GM19463 (cell line): ENCODE results near the gene ISCA2.
"Not testable (repeated sequence)": the region's sequence is repeated elsewhere in the genome, so short reads cannot be mapped to it uniquely, and the experiment has no call there.

ENCODE experiments used
- ATAC-seq: cut with Tn5 transposase; IDR thresholded peaks from one replicate; pipeline ENCODE4 v1.9.1; 2021; ENCODE audit warnings: mild to moderate bottlenecking, moderate library complexity; ENCODE audit not compliant: unreplicated experiment

Gene ISCA2, protein sequence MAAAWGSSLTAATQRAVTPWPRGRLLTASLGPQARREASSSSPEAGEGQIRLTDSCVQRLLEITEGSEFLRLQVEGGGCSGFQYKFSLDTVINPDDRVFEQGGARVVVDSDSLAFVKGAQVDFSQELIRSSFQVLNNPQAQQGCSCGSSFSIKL

DNA sequence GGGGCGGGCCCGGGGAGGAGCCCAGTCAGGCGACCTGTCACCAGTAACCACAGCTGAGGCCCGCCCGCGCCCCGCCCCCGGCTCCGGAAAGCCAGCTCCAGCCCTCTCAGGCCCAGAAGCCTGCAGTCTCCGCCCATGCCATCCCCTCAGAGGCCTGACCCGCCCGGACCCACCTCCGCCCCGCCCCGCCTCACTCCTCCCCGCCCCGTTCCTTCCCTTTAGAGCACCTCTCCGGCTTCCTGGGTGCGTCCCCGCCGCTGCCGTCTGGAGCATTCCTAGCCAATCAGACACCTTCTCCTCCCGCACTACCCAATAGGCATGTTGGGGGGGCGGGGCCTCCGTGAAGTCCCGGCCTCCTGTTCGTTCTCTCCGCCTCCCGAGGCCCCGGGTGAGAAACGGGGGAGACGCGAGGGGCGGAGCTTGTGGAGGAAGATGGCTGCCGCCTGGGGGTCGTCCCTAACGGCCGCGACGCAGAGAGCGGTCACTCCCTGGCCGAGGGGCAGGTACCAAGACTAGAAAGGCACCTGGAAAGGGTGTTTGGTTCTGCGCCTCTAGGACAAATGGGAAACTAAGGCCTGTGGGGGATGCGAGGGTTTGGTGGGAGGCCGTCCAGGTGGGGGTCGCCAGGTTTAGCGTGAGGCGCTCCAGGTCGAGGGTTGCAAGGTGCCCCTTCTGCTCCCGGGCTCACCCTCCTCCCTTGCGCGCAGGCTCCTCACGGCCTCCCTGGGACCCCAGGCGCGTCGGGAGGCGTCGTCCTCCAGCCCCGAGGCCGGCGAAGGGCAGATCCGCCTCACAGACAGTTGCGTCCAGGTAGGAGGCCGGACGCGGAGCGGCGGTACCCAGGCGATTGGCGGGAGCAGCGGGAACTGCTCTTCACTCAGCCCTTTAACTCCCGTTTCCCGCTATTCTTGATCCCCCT, at the start of gene ISCA2:
ISCA2 (plus strand) TSS at position 423 of the 919 bp plus-strand sequence; CDS start at position 433, 10 bp downstream.
- peak; percentile 85 for ATAC-seq

DNA sequence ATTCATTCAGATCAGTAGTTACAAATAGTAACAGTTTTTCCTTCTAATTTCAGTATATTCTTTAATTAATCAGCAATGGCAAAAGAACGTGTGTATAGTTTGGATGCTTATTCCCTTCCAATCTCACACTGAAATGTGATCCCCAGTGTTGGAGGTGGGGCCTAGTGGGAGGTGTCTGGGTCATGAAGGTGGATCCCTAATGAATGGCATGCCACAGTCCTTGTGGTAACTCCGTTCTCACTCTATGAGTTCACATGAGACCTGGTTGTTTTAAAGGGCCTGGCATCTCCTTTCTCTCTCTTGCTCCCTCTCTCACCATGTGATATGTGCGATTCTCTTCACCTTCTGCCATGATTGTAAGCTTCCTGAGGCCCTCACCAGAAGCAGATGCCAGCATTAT, 48.7 kb upstream of the ISCA2 start:
- ATAC-seq, result no peak

DNA sequence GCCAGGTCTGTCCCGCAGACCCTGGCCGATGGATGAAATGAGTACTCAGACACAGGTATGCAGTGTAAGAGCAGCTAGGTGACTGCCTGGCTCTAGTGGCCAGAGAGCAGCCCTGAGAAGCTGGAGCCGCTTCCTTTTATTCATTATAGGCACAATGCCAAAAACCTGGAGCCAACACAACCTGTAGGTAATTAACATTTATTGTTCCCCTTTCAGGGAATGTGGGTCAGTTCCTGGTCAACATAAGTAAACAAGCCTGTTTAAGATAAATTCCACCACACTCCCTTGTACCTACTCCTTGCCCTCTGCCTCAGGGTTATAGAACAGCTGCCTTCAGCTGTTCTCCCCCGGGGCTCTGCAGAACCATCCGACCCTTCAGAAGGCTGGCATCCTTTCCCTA, 39.2 kb upstream of the ISCA2 start:
- not testable (repeated sequence) for ATAC-seq

DNA sequence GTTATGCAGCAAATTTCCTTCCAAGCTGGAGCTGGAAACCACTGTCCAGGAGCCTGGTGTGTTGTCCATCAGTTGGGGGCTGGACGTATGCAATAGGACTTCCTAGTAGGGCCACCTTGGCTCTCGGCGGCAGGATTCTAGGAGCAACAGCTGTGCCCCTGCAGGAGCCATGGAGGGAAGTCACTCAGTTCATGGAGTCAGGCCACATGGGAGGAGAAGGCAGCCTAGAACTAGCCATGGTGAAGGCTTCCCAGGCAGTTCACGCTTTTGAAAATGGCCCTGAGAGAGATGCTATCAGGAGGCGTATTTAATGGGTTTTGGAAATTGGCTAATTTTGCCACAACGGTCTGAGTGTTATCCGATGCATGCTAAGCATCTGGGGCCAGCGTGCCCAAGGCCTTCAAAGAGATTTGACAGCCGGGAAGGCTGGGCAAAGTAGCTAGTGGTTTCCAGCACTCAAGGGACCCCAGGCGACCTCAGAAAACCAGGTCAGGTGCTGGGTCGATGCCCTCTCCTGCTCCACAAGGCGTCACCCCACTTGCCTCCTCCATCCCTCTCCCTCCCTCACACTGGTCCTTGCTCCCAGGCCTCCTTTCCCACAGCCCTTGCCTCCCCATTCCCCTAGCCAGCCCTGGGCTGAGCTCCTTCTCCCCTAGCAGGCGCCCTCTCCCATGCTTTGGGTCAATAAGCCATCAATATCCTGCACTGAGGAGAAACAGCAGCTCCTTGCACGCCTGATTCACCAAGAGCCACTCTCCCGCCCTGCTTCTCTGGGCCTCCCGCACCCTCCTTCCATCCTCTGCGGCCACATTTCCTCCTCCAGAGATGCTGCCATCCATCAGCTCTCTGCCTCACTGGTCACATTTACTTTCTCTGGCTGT, 36.6 kb upstream of the ISCA2 start:
- ATAC-seq, result no peak

DNA sequence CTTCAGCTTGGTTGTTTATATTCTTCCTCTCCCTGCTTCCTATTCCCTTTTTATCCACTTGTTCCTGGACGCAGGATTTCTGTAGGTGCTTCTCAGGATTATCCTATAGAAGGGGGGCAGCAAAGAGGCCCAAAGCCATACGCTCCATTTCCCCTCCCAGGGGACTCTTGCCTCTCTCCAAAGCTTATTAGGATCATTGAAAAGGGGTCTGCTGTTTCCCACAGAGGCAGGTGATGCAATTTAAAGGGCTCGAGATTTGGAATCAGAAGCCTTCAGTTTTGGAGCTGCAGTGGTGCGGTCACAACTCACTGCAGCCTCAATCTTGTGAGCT, 36.0 kb upstream of the ISCA2 start:
- ATAC-seq, result no peak

DNA sequence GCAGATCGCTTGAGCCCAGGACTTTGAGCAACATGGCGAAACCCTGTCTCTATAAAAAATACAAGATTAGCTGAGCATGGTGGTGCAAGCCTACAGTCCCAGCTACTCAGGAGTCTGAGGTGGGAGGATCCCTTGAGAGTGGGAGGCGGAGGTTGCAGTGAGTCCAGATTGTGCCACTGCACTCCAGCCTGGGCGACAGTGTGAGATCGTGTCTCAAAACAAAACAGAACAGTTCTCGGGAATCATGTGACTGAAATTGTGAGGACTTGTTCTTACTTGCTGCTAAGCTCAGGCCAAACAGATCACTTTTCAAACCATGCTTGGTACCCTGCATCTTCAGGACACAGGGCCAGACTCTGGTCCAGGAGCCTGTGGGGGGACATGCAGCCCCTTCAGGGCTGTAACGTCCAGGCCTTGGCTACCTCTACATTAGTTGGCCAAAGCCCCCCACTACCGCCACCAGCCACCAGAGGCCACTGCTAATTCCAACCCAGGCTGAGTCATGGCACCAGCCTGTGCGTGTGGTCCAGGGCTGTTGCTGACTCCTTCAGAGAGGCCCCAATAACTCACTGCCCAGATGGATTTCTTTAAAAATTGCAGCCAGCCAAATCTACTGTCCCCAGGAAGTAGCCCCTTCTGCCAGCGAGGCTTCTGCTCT, 34.1 kb upstream of the ISCA2 start:
- ATAC-seq, result no peak

DNA sequence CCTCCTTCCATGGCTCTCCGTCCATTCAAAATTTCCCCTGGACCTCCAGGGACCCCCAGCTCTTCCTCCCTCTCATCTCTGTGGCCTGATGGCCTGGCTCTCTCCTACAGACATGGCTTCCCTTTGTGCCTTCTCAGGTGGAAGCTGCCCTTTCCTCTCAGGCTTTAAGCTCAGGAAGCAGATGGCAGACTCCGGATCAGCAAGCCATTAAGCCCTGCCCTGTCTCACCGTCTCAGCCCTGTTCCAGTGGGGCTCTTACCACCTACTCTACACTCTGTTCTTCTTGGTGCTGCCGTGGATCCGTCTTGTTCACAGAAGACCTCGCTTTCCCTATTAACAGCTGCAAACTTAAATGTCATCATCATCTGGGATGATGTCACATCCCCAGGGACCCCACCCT, 33.6 kb upstream of the ISCA2 start:
- no peak for ATAC-seq

DNA sequence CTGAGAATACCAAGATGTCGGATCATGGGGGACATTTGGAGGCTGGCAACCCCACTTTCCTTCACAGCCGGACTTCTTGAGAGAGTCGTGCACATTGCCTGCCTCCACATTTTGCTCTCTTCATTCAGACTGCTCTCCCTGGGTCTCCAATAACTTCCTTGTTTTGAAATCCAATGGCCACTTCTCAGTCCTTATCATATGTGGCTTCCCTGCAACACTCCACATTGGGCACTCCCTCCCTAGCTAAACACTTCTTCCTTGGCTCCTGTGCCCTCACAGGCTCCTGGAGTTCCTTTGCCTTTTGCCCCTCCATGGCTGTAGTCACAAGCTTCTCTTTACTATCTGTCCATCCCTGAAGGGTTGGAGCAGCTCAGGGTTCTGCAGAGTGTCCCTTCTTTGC, 30.6 kb upstream of the ISCA2 start:
- ATAC-seq, result no peak

DNA sequence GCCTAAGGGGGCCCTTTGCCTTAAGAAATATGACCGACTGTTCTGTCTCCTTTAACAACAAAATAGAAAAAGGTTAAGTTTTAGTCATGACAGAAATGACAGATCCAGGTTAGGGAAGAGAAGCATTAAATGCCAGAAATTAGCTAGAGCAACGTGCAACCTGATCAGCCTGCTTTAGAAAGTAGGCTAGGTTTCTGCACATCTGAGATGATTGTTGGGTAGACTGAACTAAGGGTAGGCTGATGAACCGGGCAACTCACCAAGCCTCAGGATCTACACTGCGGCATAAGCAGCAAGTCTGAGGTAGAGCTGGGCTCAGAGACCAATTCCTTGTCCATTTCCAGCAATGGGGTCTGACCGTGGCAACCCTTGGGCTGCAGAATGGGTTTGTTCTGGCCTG, 29.9 kb upstream of the ISCA2 start:
- ATAC-seq, result no peak

DNA sequence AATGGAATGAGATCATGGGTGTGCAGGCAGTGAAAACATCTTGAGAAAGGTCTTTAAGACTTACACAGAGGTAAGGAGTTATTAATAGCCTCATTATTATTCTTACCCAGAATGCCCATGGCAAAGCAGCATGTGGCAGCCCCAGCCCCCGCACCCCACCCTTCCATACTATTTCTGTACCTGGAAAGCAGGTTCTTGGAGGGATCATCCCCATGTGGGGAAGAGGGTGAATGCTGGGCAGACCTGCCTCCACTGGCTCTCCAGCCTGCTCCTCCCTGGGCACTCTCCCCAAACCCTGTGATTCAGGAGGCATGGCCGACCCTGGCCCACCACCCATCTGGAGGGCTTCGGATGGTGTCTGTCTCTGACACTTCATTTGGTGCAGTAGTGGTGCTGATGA, 28.8 kb upstream of the ISCA2 start:
- ATAC-seq, result no peak

DNA sequence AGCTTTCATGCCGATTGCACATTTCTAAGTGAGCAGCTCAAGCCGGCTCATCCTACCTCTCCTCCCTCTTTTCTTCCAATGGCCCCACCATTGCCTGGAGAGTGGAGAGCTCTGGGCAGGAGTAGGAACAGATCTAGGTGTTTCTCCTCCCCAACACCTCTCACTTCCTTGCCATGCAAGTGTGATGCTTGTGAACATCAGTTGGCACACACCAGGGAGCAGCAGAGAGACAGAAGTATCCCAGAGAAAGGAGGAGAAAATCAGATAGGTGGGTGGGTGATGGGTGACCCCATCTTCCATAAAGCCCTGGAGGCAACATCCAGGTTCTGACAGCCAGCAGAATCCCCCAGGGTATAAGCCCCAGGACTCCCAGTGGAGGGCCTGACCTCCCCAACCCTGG, 28.2 kb upstream of the ISCA2 start:
- no peak for ATAC-seq

DNA sequence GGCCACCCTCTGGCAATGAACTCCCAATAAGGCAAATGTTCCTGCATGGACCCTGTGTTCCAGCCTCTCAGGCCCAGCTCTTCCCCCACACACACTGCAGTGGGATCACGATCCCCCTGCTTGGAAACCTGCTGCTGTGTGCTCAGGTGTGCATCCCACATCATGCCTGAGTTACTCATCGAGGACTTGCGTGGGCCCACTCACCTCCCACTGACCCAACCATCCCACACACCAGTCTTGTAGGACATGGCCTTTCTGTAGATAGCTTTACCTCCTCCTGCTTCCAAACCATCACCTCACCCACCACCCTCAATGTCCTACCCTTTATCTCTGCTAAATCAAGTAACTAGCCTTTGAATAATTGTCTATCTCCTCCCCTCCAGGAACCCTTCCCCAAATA, 25.1 kb upstream of the ISCA2 start:
- no peak for ATAC-seq

DNA sequence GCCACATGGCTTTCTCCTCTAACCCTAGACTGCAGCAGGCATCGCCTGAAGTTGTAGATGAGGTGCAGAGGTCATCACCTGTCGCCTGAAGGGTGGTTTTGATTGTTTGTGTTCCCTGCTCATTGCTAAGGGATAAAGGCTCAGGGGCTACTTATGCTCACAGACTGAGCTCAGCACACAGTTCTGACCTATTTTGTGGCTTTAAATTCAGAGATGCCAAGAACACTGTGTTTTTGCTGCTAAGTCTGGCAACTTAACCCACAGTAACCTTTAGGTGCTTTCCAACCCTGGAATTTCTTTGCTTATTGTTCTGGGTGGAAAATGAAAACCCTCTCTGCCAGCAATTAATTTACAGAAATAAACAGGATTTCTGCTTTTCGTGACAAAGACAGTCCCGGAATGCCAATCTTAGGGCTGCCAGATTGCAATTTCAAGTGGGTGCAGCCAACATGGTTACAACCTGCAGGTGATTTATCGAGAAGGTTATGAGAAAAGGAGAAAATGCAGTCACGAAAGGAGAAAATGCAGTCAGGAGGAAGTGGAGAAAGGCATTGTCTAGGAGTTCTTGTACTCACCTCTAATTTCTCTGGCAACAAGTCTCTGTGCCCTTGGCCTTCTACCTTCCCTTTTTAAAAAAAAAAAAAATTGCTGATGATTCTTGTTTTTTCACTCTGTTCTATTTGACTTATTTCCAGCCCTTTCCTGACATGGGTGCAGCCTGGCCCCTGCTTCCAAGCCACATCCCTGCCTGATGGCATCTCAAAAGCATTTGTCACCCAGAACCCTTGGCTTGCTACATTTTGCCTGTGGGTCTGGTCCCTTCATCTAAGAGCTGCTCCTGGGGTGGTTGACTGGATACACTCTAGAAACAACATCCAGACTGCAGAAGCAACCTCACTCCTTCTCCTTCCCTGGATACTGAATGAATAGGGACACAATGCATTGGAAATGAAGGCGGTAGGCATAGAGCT, 23.7 kb upstream of the ISCA2 start:
- ATAC-seq, result no peak

DNA sequence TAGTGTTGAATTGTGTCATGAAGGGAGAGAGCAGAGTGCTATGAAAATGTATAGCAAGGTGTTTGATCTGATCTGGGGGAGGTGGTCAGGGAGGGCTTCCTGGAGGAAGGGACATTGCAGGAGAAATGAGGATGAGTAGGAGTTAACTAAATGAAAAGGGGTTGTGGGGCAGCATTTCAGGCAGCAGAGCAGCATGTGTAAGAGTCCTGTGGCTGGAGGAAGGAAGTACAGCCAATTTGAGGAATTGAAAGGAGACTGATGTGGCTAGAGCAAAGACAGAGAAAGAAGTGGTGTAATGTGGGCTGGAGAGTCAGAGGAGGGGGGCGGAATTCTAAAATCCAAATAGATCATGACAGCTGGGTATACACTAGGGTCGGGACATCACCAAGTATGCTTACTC, 21.0 kb upstream of the ISCA2 start:
- ATAC-seq, result no peak

DNA sequence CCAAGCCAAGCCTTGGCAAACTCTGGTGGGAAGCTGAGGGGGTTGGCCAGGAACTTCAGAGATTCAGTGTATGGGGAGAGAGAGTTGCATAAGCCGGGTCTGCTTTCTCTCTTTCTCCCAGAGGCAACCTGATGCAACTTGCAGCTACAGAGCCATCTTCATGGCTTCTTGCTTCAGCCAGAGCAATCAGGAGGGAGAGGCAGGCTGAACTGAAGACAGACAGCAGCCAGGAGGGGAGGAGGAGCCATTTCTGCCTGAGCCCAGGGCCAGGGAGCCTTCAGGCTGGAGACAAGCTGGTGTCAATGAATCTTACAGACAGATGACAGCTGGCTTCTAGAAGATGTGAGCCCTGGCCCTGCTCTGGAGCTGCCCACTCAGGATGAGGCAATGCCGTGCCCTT, 19.2 kb upstream of the ISCA2 start:
- ATAC-seq, result no peak

DNA sequence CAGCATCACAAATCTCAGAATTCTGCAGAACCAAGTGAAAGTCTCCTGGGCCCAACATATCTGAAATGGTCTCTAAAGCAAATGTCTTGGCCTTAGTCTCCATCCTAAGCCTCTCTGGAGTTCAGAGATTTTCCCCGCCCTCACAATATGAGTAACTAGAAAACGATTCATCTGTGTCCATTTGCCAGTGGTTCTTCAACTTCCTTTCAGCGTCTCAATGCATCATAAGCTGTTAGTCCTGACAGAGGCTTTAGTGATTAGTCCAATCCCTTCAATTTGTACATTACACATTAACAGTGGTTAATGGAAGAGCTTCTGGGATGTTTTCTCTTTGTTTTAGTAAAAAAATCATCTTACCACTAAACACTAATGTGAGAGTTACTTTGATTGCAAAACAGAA, 17.9 kb upstream of the ISCA2 start:
- no peak for ATAC-seq

DNA sequence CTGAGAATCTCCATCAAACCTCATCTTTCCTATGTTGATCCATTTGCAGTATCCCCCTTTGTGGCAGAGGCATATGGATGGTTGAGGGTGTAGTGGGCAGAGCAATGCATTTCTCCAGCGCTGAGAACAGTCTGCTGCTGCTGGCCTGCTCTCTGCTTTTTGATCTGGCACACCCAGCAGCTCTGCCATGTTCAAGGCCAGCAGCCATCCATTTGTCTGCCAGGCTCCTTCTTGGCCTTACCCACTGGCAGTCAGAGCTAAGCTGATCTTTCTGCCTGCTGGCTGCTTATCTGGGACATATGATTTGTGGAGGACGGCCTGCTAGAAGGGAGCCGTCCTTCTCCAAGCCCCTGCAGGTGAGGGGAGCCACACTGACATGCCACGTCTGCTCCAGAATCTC, 17.5 kb upstream of the ISCA2 start:
- no peak for ATAC-seq

DNA sequence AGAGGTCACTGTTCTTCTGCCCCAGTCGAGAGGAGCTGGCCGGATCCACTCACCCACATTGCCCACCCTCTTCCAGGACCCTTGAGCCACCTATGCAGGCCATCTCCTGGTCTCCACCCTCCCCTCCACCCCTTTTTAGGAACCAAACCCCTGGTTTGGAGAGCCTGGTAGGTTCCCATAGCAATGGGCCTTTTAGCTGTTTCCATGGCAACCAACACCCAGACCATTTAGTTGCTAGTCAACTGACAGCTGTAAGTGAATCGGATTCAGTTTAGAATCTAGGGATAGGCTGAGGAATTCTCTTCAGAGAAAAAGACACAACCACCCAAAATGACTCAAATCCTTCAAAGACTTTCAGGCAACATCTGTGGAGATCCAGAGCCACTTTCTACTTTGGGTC, 17.0 kb upstream of the ISCA2 start:
- no peak for ATAC-seq

DNA sequence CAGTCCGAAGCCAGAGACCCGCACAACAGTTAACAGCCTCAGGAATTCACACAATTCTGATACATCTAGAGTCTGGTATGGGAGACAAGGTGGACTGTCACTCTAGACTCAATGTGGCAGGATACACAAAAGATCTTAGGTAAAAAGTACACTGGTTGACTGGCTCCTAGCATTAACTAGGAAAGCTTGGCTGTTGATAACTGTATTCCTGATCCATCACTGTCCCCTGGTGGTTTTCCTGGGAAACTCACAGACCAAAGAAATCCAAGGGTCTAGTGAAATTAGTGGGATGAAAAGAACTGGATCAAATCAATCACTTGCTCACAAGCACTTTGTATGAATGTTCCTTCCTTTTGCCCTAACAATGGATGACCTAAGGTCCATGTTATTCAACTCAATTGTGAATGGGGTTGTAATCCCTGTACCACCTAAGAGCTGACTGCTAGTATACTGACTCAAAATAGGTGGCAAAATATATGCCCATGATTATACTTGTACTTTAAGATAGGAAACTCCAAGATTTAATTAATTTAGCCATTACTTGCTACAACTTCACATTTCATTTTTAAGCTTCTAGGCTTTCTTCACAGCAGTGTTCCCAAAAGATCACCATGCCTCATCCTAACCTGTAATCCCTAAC, 14.4 kb upstream of the ISCA2 start:
- no peak for ATAC-seq

DNA sequence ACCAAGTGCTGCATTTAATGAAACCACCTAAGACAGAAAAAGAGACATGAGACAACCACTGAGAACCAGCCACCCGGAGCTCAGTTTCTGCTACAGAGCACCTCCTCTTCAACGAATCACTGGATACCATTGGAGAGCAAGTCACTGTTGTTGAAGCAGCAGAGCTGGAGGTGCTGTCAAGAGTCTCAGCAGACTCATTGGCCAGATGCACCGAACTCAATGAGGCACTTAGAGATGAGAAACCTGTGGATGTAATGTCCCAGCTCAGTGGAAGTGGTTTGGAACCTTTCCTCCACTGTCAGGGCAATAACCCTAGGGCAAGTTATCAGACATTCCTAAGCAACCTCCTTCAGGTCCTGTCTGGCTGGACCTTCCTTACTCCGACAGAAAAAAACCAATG, 13.5 kb upstream of the ISCA2 start:
- no peak for ATAC-seq
